Measurements from ENCODE around the gene KCNMA1. TPM values are rescaled to one million over a fixed set of nuclear protein-coding genes. Genes with fewer than 3 reads are reported as not detected.

KCNMA1 gene
- total RNA-seq, 2 experiments from 2014 or later: 0.55 to 1.5 TPM

- Mint-ChIP-seq H3K4me3 (no peak overlapping the region), H3K36me3 (no peaks in the 10 kb centered on the region), H3K27ac (no peak overlapping the region), H3K27me3 (peaks cover 3% of the 10 kb centered on the region), H3K4me1 (no peaks in the 10 kb centered on the region), H3K9me3 (ENCODE audit: low read depth) (no peaks in the 10 kb centered on the region)
- CTCF ChIA-PET: no interaction called here
- DNase-seq (no peak), ATAC-seq (no peak)
These were observed 617.1 kb downstream of the KCNMA1 start for GRCh38 chr10:77020426-77021040.

- Mint-ChIP-seq H3K9me3 (ENCODE audit: low read depth) (no peaks in the 10 kb centered on the region), H3K4me3 (no peak overlapping the region), H3K4me1 (no peaks in the 10 kb centered on the region), H3K27me3 (no peaks in the 10 kb centered on the region), H3K27ac (no peak overlapping the region), H3K36me3 (no peaks in the 10 kb centered on the region)
- ATAC-seq (no peak), DNase-seq (no peak)
- CTCF ChIA-PET: no interaction called here
These were observed 620.8 kb downstream of the KCNMA1 start for GRCh38 chr10:77016855-77017254.

GRCh38 chr10:77016278-77016815 lies 621.3 kb downstream of the KCNMA1 start:
- DNase-seq (no peak), ATAC-seq (no peak)
- Mint-ChIP-seq H3K9me3 (ENCODE audit: low read depth) (no peaks in the 10 kb centered on the region), H3K4me1 (no peaks in the 10 kb centered on the region), H3K36me3 (no peaks in the 10 kb centered on the region), H3K4me3 (no peak overlapping the region), H3K27me3 (no peaks in the 10 kb centered on the region), H3K27ac (no peak overlapping the region)
- CTCF ChIA-PET: no interaction called here

- DNase-seq (no peak), ATAC-seq (no peak)
- H3K9me3 Mint-ChIP-seq (ENCODE audit: low read depth): no peaks in the 10 kb centered on the region
- no peak overlapping the region for H3K4me3 Mint-ChIP-seq
- no peak overlapping the region for H3K27ac Mint-ChIP-seq
- H3K4me1 Mint-ChIP-seq: no peaks in the 10 kb centered on the region
- CTCF ChIA-PET: no interaction called here
- no peaks in the 10 kb centered on the region for H3K36me3 Mint-ChIP-seq
- no peaks in the 10 kb centered on the region for H3K27me3 Mint-ChIP-seq
These were observed 622.2 kb downstream of the KCNMA1 start for GRCh38 chr10:77015360-77015759.

- CTCF ChIA-PET: no interaction called here
- Mint-ChIP-seq H3K9me3 (ENCODE audit: low read depth) (no peaks in the 10 kb centered on the region), H3K27ac (no peak overlapping the region), H3K4me1 (peaks cover 2% of the 10 kb centered on the region), H3K4me3 (no peak overlapping the region), H3K36me3 (no peaks in the 10 kb centered on the region), H3K27me3 (no peaks in the 10 kb centered on the region)
- ATAC-seq: no peak
- no peak for DNase-seq
These were observed 624.7 kb downstream of the KCNMA1 start for GRCh38 chr10:77012812-77013500.

- Mint-ChIP-seq H3K36me3 (no peaks in the 10 kb centered on the region), H3K27me3 (no peaks in the 10 kb centered on the region), H3K9me3 (ENCODE audit: low read depth) (no peaks in the 10 kb centered on the region), H3K27ac (no peak overlapping the region), H3K4me1 (peaks cover 3% of the 10 kb centered on the region), H3K4me3 (no peak overlapping the region)
- ATAC-seq (no peak), DNase-seq (no peak)
- CTCF ChIA-PET: no interaction called here
These were observed 625.5 kb downstream of the KCNMA1 start for GRCh38 chr10:77011874-77012811.

GRCh38 chr10:77010430-77010829 lies 627.2 kb downstream of the KCNMA1 start:
- H3K27me3 Mint-ChIP-seq: no peaks in the 10 kb centered on the region
- no peak overlapping the region for H3K4me3 Mint-ChIP-seq
- no peak for ATAC-seq
- peaks cover 3% of the 10 kb centered on the region for H3K4me1 Mint-ChIP-seq
- H3K9me3 Mint-ChIP-seq (ENCODE audit: low read depth): no peaks in the 10 kb centered on the region
- CTCF ChIA-PET: no interaction called here
- H3K27ac Mint-ChIP-seq: no peak overlapping the region
- no peaks in the 10 kb centered on the region for H3K36me3 Mint-ChIP-seq
- no peak for DNase-seq

- Mint-ChIP-seq H3K4me1 (peaks cover 3% of the 10 kb centered on the region), H3K9me3 (ENCODE audit: low read depth) (no peaks in the 10 kb centered on the region), H3K27me3 (peaks cover 3% of the 10 kb centered on the region), H3K27ac (no peak overlapping the region), H3K36me3 (no peaks in the 10 kb centered on the region), H3K4me3 (no peak overlapping the region)
- peak; percentile 23 for ATAC-seq
- no peak for DNase-seq
- CTCF ChIA-PET: no interaction called here
These were observed 629.8 kb downstream of the KCNMA1 start for GRCh38 chr10:77007834-77008233.

GRCh38 chr10:77006836-77007511 lies 630.6 kb downstream of the KCNMA1 start:
- CTCF ChIA-PET: interaction anchor here (0.7 kb wide), 1 partner anchor 22 kb away, joined by 4 read pairs; no protein-coding TSS in a partner anchor
- H3K4me3 Mint-ChIP-seq: no peak overlapping the region
- DNase-seq (no peak), ATAC-seq (no peak)
- peaks cover 3% of the 10 kb centered on the region for H3K4me1 Mint-ChIP-seq
- peaks cover 3% of the 10 kb centered on the region for H3K27me3 Mint-ChIP-seq
- H3K36me3 Mint-ChIP-seq: no peaks in the 10 kb centered on the region
- H3K9me3 Mint-ChIP-seq (ENCODE audit: low read depth): no peaks in the 10 kb centered on the region
- no peak overlapping the region for H3K27ac Mint-ChIP-seq

- H3K27me3 Mint-ChIP-seq: peaks cover 3% of the 10 kb centered on the region
- no peaks in the 10 kb centered on the region for H3K9me3 Mint-ChIP-seq (ENCODE audit: low read depth)
- H3K4me3 Mint-ChIP-seq: no peak overlapping the region
- no peaks in the 10 kb centered on the region for H3K36me3 Mint-ChIP-seq
- ATAC-seq (no peak), DNase-seq (no peak)
- CTCF ChIA-PET: interaction anchor here (1.2 to 1.8 kb wide), 3 partner anchors 17 to 23 kb away, joined by 3 to 6 read pairs (median 5); no protein-coding TSS in a partner anchor
- H3K4me1 Mint-ChIP-seq: peaks cover 3% of the 10 kb centered on the region
- no peak overlapping the region for H3K27ac Mint-ChIP-seq
These were observed 631.7 kb downstream of the KCNMA1 start for GRCh38 chr10:77005871-77006270.

- no peak for DNase-seq
- Mint-ChIP-seq H3K27ac (no peak overlapping the region), H3K36me3 (no peaks in the 10 kb centered on the region), H3K27me3 (peaks cover 3% of the 10 kb centered on the region), H3K4me1 (peaks cover 3% of the 10 kb centered on the region), H3K9me3 (ENCODE audit: low read depth) (no peaks in the 10 kb centered on the region), H3K4me3 (no peak overlapping the region)
- CTCF ChIA-PET: interaction anchor here (0.8 to 1.8 kb wide), 7 partner anchors 9 to 457 kb away, joined by 3 to 6 read pairs (median 4); no protein-coding TSS in a partner anchor
- ATAC-seq: no peak
These were observed 632.6 kb downstream of the KCNMA1 start for GRCh38 chr10:77004917-77005564.

- Mint-ChIP-seq H3K4me3 (no peak overlapping the region), H3K27ac (no peak overlapping the region), H3K9me3 (ENCODE audit: low read depth) (no peaks in the 10 kb centered on the region), H3K4me1 (peaks cover under 1% of the 10 kb centered on the region), H3K36me3 (no peaks in the 10 kb centered on the region), H3K27me3 (peaks cover 3% of the 10 kb centered on the region)
- CTCF ChIA-PET: no interaction called here
- ATAC-seq: no peak
- DNase-seq: no peak
These were observed 634.7 kb downstream of the KCNMA1 start for GRCh38 chr10:77002872-77003271.
